ENCODE results near the gene ARPC5.
"Not testable (repeated sequence)": the region's sequence is repeated elsewhere in the genome, so short reads cannot be mapped to it uniquely, and the experiment has no call there.

Gene ARPC5

DNA sequence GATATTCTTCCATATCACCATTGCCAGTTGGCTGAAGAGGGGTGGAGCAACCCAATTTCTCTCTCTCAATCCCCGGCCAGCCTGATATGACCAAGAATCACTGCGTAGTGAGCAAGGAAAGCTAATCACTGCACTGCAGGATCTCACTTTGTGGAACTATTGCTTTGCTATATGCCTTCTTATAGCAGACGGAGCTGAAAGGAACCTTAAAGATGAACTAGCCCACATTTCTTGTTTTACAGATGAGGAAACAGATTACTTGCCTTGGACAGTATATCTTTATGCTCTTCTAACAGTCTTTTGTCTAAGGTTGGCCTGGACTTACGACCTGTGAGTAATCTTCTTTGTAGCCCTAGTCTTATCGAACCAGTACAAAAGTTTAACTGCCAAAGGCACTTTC, 9.9 kb upstream of the ARPC5 start:
- DNase-seq = no peak

GRCh38 chr1:183642166-183642565, 6.6 kb upstream of the ARPC5 start:
- DNase-seq = no peak

GRCh38 chr1:183640193-183640592, 4.6 kb upstream of the ARPC5 start:
- DNase-seq = no peak

GRCh38 chr1:183638649-183639387, 3.2 kb upstream of the ARPC5 start:
- no peak for DNase-seq

GRCh38 chr1:183636783-183637182, 1.2 kb upstream of the ARPC5 start:
- no peak for DNase-seq

DNA sequence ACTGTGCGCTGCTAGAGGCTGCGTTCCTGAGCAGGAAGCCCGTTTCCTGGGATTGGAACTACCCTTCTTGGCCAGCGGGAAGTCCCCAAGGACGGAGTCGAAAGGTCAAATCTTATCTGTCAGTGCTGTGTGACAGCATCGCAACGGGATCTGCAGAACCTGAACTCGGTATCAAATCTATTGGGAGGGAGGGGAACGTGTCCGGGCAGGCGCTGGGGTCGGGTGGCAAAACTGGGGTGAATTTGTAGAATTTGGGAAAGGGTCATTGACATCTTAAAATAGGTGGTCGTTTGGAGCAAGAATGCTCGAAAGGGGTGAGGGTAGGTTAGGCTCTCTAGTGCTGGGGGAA, 725 bp upstream of the ARPC5 start:
- DNase-seq = no peak

GRCh38 chr1:183635099-183635605, 431 bp downstream of the ARPC5 start:
- DNase-seq = no peak

- peak; percentile 50 for DNase-seq
These were observed 1.0 kb downstream of the ARPC5 start for GRCh38 chr1:183634429-183635065.

DNA sequence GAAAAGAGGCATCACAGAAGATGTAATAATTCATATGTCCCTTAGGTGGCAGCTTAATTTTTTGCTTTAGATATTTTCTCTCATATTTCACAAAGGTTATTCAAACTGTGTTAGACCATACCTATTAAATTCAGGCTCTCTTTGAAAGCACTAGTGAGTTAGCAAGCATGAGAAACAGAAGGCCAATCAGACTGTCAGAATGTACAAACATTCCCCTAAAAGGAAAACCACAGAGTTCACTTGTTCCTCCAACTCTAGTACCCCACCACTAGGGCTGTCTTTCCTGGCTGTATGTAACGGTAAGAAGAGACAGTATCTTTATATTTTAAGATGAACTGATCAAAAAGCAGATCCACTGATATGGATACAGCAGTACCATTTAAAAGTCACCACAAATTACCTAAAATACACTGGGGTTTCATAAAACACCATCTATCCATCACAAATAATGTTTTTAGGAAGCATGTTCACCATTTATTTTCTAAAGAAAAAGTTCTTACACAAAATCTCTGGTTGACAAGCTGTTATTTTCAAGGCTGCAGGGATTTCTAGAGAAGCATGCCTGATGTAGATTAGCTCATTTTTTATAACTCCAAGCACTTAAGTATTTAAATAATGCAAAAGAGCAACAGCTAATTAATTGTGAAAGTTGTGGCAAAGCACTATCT, 1.8 kb downstream of the ARPC5 start:
- peak; percentile 46 for DNase-seq

- DNase-seq = no peak
These were observed 2.6 kb downstream of the ARPC5 start for GRCh38 chr1:183632964-183633363.

- no peak for DNase-seq
These were observed 3.5 kb downstream of the ARPC5 start for GRCh38 chr1:183632114-183632513.

GRCh38 chr1:183630748-183631147, 4.8 kb downstream of the ARPC5 start:
- no peak for DNase-seq

GRCh38 chr1:183628537-183628936, 7.0 kb downstream of the ARPC5 start:
- DNase-seq = no peak

GRCh38 chr1:183626236-183626635, 9.3 kb downstream of the ARPC5 start:
- DNase-seq = not testable (repeated sequence)

DNA sequence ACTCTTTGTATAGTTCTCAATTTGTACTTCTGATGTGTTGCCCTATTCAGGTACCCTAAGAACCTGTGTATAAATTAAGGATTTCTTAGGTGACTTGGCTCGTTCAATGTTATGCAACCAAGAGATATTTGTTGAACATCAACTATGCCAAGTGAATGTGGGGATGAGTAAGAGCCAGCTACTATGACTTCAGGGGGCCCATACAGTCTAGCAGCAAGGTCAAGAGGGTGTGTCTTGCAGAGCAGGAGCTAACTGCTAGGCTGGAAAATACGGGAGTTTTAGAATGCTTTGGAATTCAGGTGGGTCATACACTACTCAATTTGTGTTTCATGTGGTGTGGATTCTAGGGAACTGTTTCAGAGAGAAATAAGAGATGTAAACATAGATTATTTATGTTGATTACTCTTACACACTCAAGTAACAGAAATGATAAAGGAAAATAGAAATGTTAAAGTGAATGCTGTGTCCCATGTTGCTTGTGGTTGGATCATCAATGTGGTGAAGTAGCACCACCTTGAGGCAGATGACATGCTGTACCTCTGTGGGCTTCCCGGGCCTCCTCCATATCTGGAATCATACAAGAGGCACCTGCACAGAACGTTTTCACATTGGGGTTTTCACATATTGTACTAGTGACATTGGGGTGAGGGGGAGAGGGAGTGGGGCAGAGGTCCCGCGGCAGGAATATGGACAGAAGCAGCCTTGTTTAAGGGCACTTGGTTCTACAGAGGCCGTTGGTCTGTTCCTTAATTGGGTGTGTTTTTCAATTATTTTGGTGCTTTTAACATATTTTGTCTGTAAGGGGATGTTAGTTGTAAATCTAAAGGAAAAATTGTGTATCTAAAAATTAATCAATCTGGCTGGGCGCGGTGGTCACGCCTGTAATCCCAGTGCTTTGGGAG, 12.4 kb downstream of the ARPC5 start:
- DNase-seq = peak; percentile 53

DNA sequence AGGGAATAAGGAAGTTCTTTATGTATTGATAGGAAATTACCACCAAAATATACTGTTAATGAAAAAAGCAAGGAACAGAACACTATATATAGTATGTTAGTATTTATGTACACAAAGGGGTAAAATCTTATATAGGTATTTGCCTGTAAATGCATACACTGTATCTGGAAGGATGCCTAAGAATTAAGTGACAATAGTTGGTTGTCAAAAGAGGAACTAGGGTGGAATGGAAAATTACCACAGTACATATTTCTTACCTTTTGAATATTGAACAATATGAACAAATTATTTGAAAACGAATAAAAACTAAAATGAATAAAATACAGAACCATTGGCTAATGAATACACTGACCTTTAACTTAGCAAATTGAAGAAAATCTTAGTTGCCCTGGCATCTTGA, 13.6 kb downstream of the ARPC5 start:
- DNase-seq = no peak

GRCh38 chr1:183620311-183620710, 15.3 kb downstream of the ARPC5 start:
- no peak for DNase-seq

- no peak for DNase-seq
These were observed 15.8 kb downstream of the ARPC5 start for GRCh38 chr1:183619781-183620180.

DNA sequence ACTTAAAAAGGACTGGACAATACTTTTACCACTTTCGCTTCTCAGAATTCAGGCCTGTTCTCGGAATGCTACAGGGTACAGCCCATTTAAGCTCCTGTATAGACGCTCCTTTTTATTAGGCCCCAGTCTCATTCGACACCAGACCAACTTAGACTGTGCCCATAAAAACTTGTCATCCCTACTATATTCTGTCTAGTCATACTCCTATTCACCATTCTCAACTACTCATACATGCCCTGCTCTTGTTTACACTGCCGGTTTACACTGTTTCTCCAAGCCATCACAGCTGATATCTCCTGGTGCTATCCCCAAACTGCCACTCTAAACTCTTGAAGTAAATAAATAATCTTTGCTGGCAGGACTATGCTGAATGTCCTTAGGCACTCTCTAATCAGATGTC, 17.4 kb downstream of the ARPC5 start:
- not testable (repeated sequence) for DNase-seq

GRCh38 chr1:183612975-183613374, 22.6 kb downstream of the ARPC5 start:
- DNase-seq = not testable (repeated sequence)

DNA sequence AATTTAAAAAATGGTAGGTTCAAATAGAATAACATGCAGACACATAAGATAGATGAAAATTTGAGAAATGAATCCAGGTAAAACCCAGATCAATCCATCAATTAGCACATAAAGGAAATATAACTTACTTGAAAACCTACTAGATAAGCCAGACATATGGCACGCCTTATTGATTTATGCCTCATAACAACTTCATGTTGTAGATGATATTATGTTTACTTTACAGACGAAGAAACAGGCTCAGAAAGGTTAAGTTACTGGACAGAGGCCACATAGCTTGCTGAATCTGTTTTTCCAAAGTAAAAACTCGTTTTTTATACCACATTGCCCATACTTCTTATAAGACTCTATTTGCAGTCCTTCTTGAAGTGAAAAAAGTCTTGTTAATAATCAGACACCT, 23.2 kb downstream of the ARPC5 start:
- DNase-seq = no peak

- no peak for DNase-seq
These were observed 24.6 kb downstream of the ARPC5 start for GRCh38 chr1:183611021-183611420.
